H1 (cell line): Measurements from ENCODE around the gene WDR54. TPM values are rescaled to one million over a fixed set of nuclear protein-coding genes. Genes with fewer than 3 reads are reported as not detected.
"Not testable (repeated sequence)": the region's sequence is repeated elsewhere in the genome, so short reads cannot be mapped to it uniquely, and the experiment has no call there.

Experiments
- CTCF ChIA-PET: fragments of 300-600 bp; sonication (Branson Sonifier 250); formaldehyde crosslinking; loops from one replicate; lab custom pipeline; 2021; ENCODE audit not compliant: partially characterized antibody; lab: Charles Lee
- POLR2A ChIA-PET: fragments of 300-600 bp; sonication (Branson Sonifier 250); formaldehyde crosslinking; loops from one replicate; lab custom pipeline; 2021; ENCODE audit warnings: inconsistent platforms; ENCODE audit not compliant: partially characterized antibody; lab: Charles Lee
- DNase-seq, 2 experiments: peaks; one replicate each; pipeline versions ENCODE4 v3.0.0 to v3.0.0-alpha.2; 2010 to 2022; ENCODE audit warnings: low spot score in 2 of 2, low read depth in 1 of 2, mixed read lengths in 1 of 2
- FAIRE-seq: peaks from 2 replicates; lab custom pipeline; 2011; peaks lifted over from hg19 to GRCh38; lab: Jason Lieb, UNC
- H2AFZ ChIP-seq: 2 replicates; pipeline ENCODE4 v1.8.1; 2012; ENCODE audit warnings: low read length, inconsistent platforms
- H2AK5ac ChIP-seq: 2 replicates; pipeline ENCODE4 v1.6.1; 2013; ENCODE audit warnings: low read depth, low read length
- H2BK120ac ChIP-seq: replicated peaks from 2 replicates; pipeline ENCODE3; 2013; ENCODE audit warnings: low read depth, low read length, inconsistent platforms
- H2BK12ac ChIP-seq: 2 replicates; pipeline ENCODE4 v1.6.1; 2013; ENCODE audit warnings: low read depth, low read length
- H2BK15ac ChIP-seq: 2 replicates; pipeline ENCODE4 v1.6.1; 2013; ENCODE audit warnings: low read length
- H2BK20ac ChIP-seq: 2 replicates; pipeline ENCODE4 v1.6.1; 2013; ENCODE audit warnings: low read length
- H2BK5ac ChIP-seq: 2 replicates; pipeline ENCODE4 v1.6.1; 2013; ENCODE audit warnings: low read depth, low read length
- H3K14ac ChIP-seq: 2 replicates; pipeline ENCODE4 v1.6.1; 2013; ENCODE audit warnings: inconsistent platforms; ENCODE audit not compliant: insufficient read length
- H3K18ac ChIP-seq: 2 replicates; pipeline ENCODE4 v1.6.1; 2013; ENCODE audit warnings: low read length; ENCODE audit errors: extremely low read depth
- H3K23ac ChIP-seq: 2 replicates; pipeline ENCODE4 v1.6.1; 2013; ENCODE audit warnings: inconsistent platforms; ENCODE audit not compliant: insufficient read length
- H3K23me2 ChIP-seq: 2 replicates; pipeline ENCODE4 v1.6.1; 2013; ENCODE audit warnings: low read depth, low read length
- H3K27ac ChIP-seq: 2 replicates; pipeline ENCODE4 v1.6.1; 2011; ENCODE audit warnings: low read depth, low read length, inconsistent platforms
- H3K27me3 ChIP-seq, 4 experiments: replicated peaks in 1 of 4; 1 replicate in 1 of 4; 2 replicates in 3 of 4; pipeline versions ENCODE4 v1.6.1 to v1.8.1; 2011 to 2013; ENCODE audit warnings: low read length in 3 of 4, mild to moderate bottlenecking in 3 of 4, inconsistent platforms in 2 of 4, mixed read lengths in 2 of 4, moderate library complexity in 1 of 4; ENCODE audit not compliant: control insufficient read depth in 3 of 4, insufficient read depth in 3 of 4; ENCODE audit errors: extremely low read depth in 1 of 4
- H3K36me3 ChIP-seq, 4 experiments: 2 replicates each; pipeline versions ENCODE4 v1.6.1 to v1.8.1; 2011 to 2013; ENCODE audit warnings: mild to moderate bottlenecking in 4 of 4, low read length in 3 of 4, moderate library complexity in 2 of 4, control low read depth in 1 of 4, inconsistent platforms in 1 of 4; ENCODE audit not compliant: insufficient read depth in 4 of 4, control insufficient read depth in 2 of 4
- H3K4ac ChIP-seq: replicated peaks from 2 replicates; pipeline ENCODE3; 2013; ENCODE audit warnings: low read length, low read depth, mixed read lengths, inconsistent platforms; ENCODE audit not compliant: insufficient read length
- H3K4me1 ChIP-seq, 4 experiments: replicated peaks in 1 of 4; 1 replicate in 1 of 4; 2 replicates in 3 of 4; pipeline versions ENCODE4 v1.6.1 to v1.8.1; 2011 to 2013; ENCODE audit warnings: low read length in 3 of 4, inconsistent platforms in 2 of 4, mixed read lengths in 1 of 4; ENCODE audit not compliant: insufficient read depth in 4 of 4, control insufficient read depth in 3 of 4
- H3K4me2 ChIP-seq, 2 experiments: 2 replicates each; pipeline versions ENCODE4 v1.6.1 to v1.8.1; 2011 to 2013; ENCODE audit warnings: low read depth in 2 of 2, low read length in 2 of 2, control low read depth in 1 of 2, inconsistent platforms in 1 of 2, mild to moderate bottlenecking in 1 of 2; ENCODE audit not compliant: insufficient read depth in 1 of 2
- H3K4me3 ChIP-seq, 4 experiments: fragments of 200-600, 300-600 bp in 1 of 4; sonication (generic), shearing (Covaris generic), sonication (Bioruptor Twin) in 1 of 4; 2 replicates each; pipeline versions ENCODE4 v1.5.1 to v1.8.1; 2011 to 2016; ENCODE audit warnings: low read length in 4 of 4, low read depth in 3 of 4, control low read depth in 2 of 4, inconsistent platforms in 2 of 4, mild to moderate bottlenecking in 2 of 4, mixed read lengths in 1 of 4, moderate library complexity in 1 of 4; ENCODE audit not compliant: insufficient read depth in 2 of 4; ENCODE audit errors: extremely low read depth in 1 of 4
- H3K56ac ChIP-seq: replicated peaks from 2 replicates; pipeline ENCODE3; 2013; ENCODE audit warnings: low read depth, mild to moderate bottlenecking, mixed read lengths, low read length, inconsistent platforms; ENCODE audit not compliant: insufficient read length
- H3K79me1 ChIP-seq: 2 replicates; pipeline ENCODE4 v1.6.1; 2013; ENCODE audit warnings: low read depth, low read length, control low read depth
- H3K79me2 ChIP-seq, 2 experiments: 2 replicates each; pipeline versions ENCODE4 v1.6.1 to v1.8.1; 2012 to 2013; ENCODE audit warnings: low read length in 2 of 2, mild to moderate bottlenecking in 2 of 2, inconsistent platforms in 1 of 2; ENCODE audit not compliant: insufficient read depth in 2 of 2, control insufficient read depth in 1 of 2
- H3K9ac ChIP-seq, 4 experiments: replicated peaks in 1 of 4; 1 replicate in 1 of 4; 2 replicates in 3 of 4; pipeline versions ENCODE4 v1.6.1 to v1.8.1; 2011 to 2013; ENCODE audit warnings: low read depth in 3 of 4, low read length in 3 of 4, control low read depth in 2 of 4, mild to moderate bottlenecking in 2 of 4, moderate library complexity in 2 of 4, inconsistent platforms in 1 of 4; ENCODE audit errors: extremely low read depth in 1 of 4
- H3K9me3 ChIP-seq, 2 experiments: 2 replicates each; pipeline versions ENCODE4 v1.6.1 to v1.8.1; 2012 to 2013; ENCODE audit warnings: mild to moderate bottlenecking in 2 of 2, moderate library complexity in 2 of 2, control low read depth in 1 of 2, inconsistent platforms in 1 of 2, low read depth in 1 of 2, low read length in 1 of 2, mixed read lengths in 1 of 2; ENCODE audit not compliant: insufficient read depth in 2 of 2
- H4K20me1 ChIP-seq, 2 experiments: replicated peaks in 1 of 2; 2 replicates each; pipeline versions ENCODE3 to v1.8.1; 2011 to 2013; ENCODE audit warnings: inconsistent platforms in 2 of 2, low read length in 2 of 2, mild to moderate bottlenecking in 1 of 2; ENCODE audit not compliant: insufficient read depth in 2 of 2, control insufficient read depth in 1 of 2
- H4K5ac ChIP-seq: 2 replicates; pipeline ENCODE4 v1.6.1; 2013; ENCODE audit warnings: low read length, low read depth, mixed read lengths, inconsistent platforms; ENCODE audit not compliant: insufficient read length
- H4K8ac ChIP-seq: 2 replicates; pipeline ENCODE4 v1.8.0; 2013; ENCODE audit warnings: mild to moderate bottlenecking, moderate library complexity, low read length, inconsistent platforms; ENCODE audit not compliant: insufficient read depth; ENCODE audit errors: extremely low read depth
- H4K91ac ChIP-seq: replicated peaks from 2 replicates; pipeline ENCODE3; 2013; ENCODE audit warnings: low read length, mixed read lengths, inconsistent platforms; ENCODE audit not compliant: insufficient read length
- WGBS, 2 experiments: shearing (Covaris generic) in 1 of 2; methylation state at CpG; one replicate each; pipeline versions ENCODE4 v1.1.6 to v1.1.7; 2013 to 2015; ENCODE audit warnings: low lambda C conversion rate in 2 of 2, mixed read lengths in 2 of 2, inconsistent platforms in 1 of 2, low coverage in 1 of 2, missing lambda C conversion rate in 1 of 2; ENCODE audit not compliant: insufficient replicate concordance in 2 of 2, insufficient coverage in 1 of 2, insufficient read length in 1 of 2; ENCODE audit errors: extremely low coverage in 1 of 2, missing lambda C conversion rate in 1 of 2; 5-methylcytosine and 5-hydroxymethylcytosine counted together
- polyA plus RNA-seq, 7 experiments: library from polyadenylated mRNA; depleted of rRNA in 3 of 7; stranded (reverse) in 5 of 7; unstranded in 2 of 7; fragments of >200 nt in 5 of 7; fragments of 200-250 nt in 2 of 7; gene quantifications; 1 replicate in 5 of 7; 2 replicates in 1 of 7; 4 replicates in 1 of 7; pipeline versions ENCODE4 v1.2.1 to v1.2.3, GENCODE V29; 2011 to 2013; ENCODE audit warnings: missing spikeins in 2 of 7, mixed read lengths in 2 of 7
- total RNA-seq: library from RNA; stranded (reverse); fragmentation: NEBNext Ultra II Directional; extraction: Animal tissue kit (Norgen Biotek cat#: 25700); gene quantifications from 2 replicates; pipeline ENCODE4 v1.2.1, GENCODE V29; 2021

Gene WDR54
- total and polyA plus RNA-seq, 2 of the 8 experiments (the other 6 are each of a cell fraction or from before 2014, with no cell fraction given) = 41.6 to 125 TPM

GRCh38 chr2:74470742-74471141, 49.2 kb downstream of the WDR54 start:
- CTCF ChIA-PET = interaction anchor here (4.7 kb wide), 1 partner anchor 12 kb away, joined by 35 read pairs; the partner anchor contains the start of genes CCDC142 and TTC31
- not testable (repeated sequence) for H4K20me1 ChIP-seq, H2BK12ac ChIP-seq, H4K5ac ChIP-seq, H3K18ac ChIP-seq, H2BK20ac ChIP-seq, H3K4ac ChIP-seq, H3K27me3 ChIP-seq, H3K23ac ChIP-seq, H2BK15ac ChIP-seq, H3K9me3 ChIP-seq, H3K36me3 ChIP-seq, H4K8ac ChIP-seq, DNase-seq, FAIRE-seq, H3K79me1 ChIP-seq, H2BK5ac ChIP-seq, H3K56ac ChIP-seq, H3K4me3 ChIP-seq, H3K79me2 ChIP-seq, H2BK120ac ChIP-seq, H3K9ac ChIP-seq, H3K4me1 ChIP-seq, H3K4me2 ChIP-seq, H3K14ac ChIP-seq, H2AK5ac ChIP-seq, H2AFZ ChIP-seq, H3K27ac ChIP-seq, H4K91ac ChIP-seq
- WGBS, 2 experiments = 92% methylated on average over 12 of the region's 12 CpGs; no CpG with 5 or more reads in 1 of the 2 experiments
- POLR2A ChIA-PET = interaction anchor here (1.0 to 5.2 kb wide), 3 partner anchors 11 to 83 kb away, joined by 3 to 89 read pairs (median 43); partner anchors contain the start of genes CCDC142, INO80B, LOXL3 and TTC31
- H3K23me2 ChIP-seq = peaks cover 13% of the 10 kb centered on the region
